ENCODE measurements around the gene IDNK.

DNA sequence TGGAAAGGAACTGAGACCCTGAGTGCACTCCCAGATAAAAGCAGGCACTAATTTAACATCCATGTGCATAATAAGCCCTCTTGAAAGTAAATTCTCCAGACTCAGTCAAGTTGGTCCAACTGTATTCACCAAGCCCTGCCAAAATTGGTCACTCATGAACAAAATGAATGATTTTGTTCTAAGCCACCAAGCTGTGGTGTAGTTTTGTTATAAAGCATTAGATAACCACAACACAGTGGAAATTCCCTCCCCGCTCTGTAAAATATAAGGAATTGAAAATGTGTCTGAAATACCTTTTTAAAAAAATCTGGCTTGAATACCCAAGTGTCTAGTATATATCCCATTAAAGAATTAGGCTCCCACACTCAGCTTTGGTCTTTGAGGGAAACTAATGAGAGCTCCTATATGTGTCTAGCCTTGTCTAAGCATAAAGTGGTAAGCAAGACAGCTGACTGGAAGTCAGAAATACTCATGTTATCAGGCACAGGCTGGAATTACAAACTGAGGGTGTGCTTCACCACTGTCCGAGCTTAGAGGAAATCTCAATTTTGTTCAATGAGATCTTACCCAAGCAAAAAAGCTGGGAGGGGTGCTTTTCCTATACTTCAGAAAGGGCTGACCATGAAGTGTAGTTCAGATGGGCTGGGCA is 33.2 kb downstream of the IDNK start:
- TF ChIP-seq POLR2AphosphoS5 (IDR thresholded peaks at IDR 0.05; ENCODE audit: borderline replicate concordance, low read depth, low read length), result no peak
- TF ChIP-seq EZH2 (IDR thresholded peaks at IDR 0.05), result no peak
- TF ChIP-seq FOXP2 (optimal IDR thresholded peaks at IDR 0.05; ENCODE audit: control extremely low read depth, extremely low read length, insufficient read depth), result no peak

All from SK-N-MC (cell line).